Measurements from ENCODE around the gene SORL1-AS1.
"Not testable (repeated sequence)": the region's sequence is repeated elsewhere in the genome, so short reads cannot be mapped to it uniquely, and the experiment has no call there.

Gene SORL1-AS1

DNA sequence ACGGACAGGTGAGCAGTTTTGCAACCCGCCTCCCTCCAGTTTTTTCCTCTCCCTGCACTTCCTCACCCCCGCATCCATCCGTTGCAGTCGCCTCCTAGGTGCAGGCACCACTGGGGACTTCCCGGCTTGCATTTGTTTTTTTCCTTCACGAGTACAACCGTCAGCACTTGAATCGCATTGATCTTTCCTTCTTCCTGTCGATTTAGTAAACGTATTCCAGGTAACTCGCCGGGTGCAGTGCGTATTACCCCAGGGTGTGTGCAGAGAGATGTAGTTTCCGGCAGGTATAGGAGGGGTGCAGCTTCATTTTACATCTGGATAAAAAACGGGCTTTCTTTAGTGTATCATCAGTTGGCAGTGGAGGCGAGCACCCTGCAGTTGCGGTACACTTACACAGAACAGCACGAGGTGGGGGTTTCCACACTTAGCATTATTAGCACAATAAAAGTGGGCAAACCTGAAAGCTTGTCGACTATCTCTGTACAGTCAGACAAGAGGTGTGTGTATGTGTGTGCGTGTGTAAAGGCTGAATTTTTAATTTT lies at the start of gene SORL1-AS1:
TSS of gene SORL1-AS1 (minus strand) at position 359 of the 542 bp plus-strand sequence.
- peak; percentile 46 for DNase-seq

DNA sequence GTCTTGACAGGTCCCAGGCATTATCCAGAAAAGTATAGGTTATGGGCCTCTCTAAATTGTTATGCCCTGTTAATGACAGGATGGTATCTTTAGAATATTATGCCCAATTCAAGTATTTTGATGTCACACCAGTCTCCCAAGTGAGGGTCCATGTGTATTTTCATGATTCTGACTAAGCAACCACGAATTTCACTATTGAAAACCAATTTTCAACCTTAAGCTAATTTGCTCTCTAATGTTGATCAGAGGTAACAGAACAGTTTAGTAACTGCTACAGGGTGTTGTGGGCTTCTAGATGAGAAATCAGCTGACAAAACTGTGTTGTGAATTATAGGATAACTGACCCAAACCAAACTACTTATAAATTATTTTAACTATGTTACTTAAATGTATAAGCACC lies 48.0 kb upstream of the SORL1-AS1 start:
- no peak for DNase-seq

DNA sequence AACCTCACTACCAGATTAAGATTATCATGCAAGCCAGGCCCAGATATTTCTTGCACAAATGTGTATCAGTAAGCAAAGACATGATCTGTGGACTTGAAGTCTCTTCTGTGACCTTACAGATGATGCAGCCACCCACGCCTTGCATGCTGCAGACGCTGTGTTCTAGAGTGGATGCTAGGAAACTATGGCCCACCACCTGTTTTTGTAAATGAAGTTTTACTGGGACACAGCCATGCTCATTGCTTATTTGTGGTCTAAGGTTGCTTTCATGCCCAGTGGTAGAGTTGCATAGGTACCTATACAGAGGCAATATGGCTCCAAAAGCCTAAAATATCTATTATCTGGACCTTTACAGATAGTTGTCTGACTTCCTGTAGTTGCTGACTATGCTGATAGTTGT lies 47.5 kb upstream of the SORL1-AS1 start:
- DNase-seq: no peak

DNA sequence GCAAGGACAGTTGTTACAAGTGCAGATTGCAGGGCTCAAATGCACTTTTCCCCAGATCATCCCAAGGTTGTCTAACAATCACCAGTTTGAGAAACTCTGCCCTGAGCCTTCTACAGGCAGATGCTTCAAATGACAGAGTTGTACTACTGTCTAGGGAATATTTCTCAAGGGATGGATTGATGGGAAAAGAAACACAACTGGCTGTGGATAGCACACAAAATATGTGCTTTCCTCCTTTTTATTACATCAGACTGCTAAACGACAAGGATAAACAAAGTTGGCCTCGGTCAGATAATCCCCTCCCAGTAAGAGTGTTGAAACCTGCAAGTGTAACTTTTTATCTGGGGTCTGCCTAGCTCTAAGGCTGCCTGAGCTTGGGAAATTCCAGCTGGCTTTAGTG lies 46.6 kb upstream of the SORL1-AS1 start:
- no peak for DNase-seq

DNA sequence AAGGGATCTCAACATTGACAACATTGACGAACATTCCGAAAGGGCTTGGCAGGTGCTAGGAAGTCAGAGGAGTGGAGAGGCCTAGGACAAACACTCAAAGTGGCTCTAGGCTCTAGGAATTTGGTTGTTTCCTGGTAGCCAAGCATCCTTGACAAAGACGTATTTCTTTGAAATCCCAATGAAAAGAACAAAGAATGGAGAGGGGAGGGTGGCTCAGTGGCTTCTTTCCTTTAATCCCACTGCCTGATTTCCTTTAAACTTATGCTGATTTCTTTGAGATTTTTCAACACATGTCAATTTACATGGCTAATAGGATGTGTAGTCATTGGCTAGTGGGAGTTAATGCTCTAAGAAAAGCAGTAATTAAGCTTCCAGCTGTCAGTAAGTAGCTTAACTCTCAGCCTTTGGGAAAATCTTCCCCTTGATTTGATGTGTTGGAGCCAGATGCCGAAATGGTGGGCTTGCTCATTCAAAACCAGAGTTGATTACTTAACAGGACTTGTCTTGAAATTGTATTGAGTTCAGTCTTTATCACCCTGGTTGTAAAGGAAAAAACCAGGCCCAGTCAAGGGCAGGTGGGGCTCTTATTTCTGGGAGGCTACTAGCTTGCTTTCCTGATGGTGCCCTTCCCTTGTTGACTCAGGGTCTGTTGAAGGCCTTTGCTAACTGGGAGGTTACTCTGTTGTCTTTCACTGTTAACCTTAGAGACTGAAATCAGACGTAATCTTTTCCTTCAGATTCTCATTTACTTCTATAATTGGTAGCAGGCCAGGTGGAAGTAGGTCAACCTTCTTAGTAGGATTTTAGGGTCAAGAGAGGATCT lies 44.6 kb upstream of the SORL1-AS1 start:
- DNase-seq: no peak

DNA sequence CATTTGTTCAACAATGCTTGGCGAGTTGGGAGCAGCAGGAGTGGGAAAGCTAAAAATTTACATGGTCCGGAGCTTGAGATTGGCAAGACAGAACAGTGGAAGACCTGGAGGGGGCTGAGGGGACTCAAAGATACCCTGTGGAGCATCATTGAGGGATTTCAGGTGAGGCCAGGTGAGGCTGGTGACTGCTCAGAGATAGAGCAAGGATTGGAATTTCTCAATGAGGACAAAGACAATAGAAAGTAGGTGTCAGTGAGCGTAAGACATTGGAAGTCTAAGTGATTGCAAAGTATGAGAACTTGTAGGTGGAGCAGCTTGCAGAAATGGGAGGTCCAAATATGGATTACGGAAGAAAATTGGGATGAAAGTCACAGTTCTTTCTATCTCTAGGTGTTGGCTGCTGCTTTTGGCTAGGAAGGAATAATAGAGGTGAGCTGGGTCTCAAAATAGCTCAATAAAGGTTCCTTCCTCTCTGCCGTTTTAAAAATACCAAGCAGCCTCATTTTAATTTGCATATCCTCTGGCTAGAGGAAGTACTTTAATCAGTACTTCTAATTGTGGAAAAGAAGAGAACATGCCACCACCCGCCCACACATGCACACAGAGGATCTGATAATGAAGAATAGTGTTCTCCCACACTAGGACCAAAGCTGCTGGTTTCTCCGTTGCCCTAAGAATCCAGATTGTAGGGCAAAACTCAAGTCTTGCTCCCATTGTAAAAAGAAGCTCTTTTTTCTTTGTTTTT lies 41.8 kb upstream of the SORL1-AS1 start:
- peak; percentile 52 for DNase-seq

DNA sequence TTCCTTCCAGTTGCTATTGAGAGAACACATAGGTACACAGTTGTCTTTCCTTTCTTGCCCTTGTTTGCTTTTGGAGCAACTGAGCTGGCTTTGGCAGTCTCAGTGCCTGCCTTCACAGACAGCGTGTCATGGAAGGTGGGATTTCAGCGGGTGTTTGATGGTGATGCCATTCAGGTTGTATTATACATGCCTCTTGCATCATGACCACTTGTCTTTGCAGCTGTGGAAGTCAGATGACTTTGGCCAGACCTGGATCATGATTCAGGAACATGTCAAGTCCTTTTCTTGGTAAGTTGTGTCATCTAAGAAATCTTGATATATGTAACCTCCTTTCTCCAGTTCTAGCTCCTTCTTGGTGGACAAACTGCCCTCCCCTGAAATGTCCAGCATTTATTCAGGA lies 37.1 kb upstream of the SORL1-AS1 start:
- DNase-seq: no peak

DNA sequence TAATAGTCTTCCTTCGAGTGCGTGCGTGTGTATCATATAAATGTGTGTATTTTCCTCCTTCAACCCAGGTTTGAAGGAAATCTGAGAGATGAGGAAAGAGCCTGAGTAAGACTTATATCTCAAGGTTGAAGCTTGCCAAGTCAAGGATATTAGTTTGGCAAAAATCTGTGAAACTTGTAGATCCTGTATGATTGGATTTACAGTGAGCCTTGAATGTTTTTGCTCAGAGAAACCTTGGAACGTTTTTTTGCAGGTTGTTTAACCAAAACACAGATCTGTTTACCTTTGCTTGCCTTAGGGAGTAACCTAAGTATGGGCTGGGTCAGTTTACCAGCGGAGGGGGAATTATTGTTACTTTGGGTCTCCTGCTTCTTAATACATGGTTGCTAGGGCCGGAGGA lies 35.9 kb upstream of the SORL1-AS1 start:
- DNase-seq: no peak

DNA sequence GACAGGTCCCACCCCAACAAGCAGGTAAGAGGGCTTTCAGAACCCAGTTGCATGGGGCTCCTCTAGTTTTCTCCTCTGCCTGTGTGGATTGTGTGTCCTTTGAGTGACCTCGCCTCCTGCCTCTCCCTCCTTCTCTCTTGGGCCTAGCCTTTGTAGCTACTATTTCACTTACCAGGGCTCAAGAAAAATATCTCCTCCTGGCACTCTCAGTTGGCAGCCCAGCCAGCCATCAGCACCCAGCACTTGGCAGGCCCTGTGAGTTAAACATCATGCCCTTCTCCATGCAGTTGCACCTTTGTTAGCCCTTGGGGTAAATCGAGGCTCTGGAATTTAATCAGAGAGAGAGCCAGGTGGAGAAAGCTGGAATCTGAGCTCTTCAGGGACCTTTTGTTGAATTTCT lies 35.4 kb upstream of the SORL1-AS1 start:
- no peak for DNase-seq

DNA sequence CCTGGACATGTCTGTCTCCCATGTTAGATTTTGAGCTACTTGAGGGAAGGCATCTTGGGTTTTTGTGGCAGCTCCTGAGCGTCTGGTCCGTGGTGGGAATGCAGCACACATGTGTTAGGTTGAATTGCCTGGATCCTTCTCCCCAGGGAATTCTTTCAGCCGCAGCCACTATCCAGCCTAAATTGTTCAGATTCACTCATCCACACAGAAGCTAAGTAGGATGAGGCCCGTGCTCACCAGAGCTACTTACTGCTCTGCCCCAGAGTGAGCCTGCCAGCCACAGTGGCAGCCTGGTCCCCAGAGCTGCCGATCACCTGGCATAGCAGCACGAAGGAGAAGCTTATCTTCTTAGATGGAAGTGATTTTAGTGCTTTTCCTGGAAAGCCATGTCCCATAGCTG lies 34.4 kb upstream of the SORL1-AS1 start:
- DNase-seq: no peak

DNA sequence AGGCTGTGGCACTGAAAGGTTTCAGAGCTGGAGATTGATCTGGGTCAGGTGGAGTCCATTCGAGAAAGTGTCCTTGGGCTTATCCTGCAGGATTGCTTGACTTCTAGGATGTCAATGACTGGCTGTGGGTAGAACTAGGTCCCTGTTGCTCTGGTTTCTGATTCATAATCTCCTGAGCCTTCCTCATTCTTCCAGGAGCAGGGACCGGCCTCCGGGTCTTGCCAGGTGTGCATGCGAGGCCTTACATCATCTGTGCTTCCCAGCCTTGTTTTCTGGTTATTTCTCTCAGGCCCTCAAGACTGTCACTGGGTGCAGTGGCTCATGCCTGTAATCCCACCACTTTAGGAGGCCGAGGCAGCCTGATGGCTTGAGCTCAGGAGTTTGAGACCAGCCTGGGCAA lies 33.3 kb upstream of the SORL1-AS1 start:
- DNase-seq: no peak

DNA sequence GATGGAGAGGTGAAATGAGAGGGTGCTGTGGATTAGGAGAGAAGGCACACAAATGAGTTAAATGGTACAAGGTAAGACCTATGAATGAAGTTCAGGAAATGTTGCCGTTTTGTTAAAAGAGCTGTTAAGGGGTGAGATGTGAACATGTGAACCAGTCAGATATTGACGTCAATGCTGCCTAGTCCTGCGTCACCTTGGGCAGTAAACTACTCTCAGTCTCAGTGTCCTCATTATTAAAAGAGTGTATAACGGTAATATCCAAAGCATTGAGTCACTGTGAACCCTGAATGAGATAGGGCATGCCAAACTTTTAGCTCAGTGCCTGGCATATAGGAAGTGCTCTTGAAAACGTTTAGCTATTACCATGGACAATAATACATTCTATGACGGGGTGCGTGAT lies 32.4 kb upstream of the SORL1-AS1 start:
- DNase-seq: no peak

DNA sequence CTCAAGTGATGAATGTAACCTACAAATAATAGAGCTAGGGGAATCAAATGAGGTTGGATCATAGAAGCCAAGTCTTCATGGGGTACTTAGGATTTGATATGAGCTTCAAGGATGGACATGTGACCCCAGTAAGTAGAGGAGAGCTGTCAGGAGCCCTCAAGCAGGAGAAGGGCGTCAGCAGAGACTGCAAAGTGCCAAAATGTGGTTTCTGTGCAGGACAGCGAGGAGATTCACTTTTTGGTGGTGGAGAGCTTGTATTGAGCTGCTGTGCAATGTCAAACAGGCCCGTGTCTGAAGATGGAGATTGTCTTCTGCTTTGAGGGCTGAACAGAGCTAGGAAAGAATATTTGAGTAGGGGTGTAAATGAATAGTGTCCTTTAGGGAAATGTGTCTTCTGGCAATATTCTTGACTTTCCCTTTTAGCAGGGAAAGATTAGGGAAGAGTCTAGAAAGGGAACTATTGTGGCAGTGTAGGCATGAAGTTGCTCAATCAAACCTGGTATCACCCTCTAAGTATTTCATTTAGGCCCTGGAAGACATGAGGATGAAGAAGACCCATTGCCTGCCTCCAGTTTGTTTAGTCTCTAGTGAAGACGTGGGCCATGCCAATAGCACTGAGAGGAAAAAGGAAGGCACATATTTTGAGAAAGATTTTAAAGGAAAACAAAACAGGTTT lies 31.2 kb upstream of the SORL1-AS1 start:
- no peak for DNase-seq

DNA sequence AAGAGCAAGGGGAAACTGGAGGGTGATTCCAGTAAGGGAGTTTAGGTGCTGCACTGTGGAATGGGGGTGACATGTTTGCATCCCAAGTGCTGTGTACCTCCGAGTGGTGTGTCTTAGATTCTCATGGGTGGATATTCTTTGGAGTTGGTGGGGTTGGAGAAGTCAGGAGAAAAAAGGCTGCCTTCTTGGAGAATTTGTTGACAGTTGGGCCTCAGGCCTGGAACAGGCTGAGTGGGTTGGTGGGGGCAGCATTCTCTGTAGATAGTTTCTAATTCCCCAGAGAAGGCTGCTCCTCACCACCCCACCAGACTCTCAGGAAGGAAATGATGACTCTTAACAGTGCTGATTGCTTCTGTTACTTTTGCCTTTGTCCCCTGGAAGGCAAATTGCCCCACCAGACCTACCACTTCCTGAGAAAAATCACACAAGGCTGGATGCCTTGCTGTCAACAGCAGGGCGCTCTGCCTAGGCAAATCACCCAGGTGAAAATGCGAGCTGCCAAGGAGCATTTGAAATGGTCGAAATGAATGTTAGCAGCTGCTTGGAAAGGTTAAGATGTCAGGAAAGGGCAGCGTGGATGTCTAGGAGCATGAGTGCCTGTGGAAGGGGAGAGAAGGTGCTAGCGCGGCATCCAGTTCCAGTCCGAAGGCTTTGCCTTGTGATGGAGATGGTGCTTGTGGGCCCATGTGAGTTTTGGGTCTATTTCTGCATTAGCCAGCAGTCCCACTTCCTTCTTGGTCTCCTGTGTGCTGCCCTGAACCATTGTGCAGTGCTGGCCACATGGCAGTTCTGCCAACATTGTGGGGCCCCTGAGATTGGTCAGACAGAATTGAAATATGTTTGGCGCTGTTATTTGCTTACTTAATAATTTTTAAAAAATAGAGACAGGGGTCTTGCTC lies 29.7 kb upstream of the SORL1-AS1 start:
- DNase-seq: peak; percentile 43

DNA sequence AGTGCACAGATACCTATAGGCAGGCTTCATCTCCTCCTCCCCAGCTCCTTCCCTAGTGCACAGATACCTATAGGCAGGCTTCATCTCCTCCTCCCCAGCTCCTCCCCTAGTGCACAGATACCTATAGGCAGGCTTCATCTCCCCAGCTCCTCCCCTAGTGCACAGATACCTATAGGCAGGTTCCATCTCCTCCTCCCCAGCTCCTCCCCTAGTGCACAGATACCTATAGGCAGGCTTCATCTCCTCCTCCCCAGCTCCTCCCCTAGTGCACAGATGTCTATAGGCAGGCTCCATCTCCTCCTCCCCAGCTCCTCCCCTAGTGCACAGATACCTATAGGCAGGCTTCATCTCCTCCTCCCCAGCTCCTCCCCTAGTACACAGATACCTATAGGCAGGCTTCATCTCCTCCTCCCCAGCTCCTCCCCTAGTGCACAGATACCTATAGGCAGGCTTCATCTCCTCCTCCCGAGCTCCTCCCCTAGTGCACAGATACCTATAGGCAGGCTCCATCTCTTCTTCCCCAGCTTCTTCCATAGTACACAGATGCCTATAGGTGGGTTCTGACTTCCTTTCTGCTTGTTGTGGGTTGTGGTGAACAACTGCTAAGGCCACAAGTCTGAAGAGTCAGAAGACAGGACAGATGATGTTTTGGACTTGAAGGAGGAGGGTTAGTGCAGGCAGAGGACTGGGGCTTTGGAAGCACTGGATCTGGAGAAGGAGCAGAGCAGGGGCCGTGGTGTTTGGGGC lies 28.9 kb upstream of the SORL1-AS1 start:
- not testable (repeated sequence) for DNase-seq

DNA sequence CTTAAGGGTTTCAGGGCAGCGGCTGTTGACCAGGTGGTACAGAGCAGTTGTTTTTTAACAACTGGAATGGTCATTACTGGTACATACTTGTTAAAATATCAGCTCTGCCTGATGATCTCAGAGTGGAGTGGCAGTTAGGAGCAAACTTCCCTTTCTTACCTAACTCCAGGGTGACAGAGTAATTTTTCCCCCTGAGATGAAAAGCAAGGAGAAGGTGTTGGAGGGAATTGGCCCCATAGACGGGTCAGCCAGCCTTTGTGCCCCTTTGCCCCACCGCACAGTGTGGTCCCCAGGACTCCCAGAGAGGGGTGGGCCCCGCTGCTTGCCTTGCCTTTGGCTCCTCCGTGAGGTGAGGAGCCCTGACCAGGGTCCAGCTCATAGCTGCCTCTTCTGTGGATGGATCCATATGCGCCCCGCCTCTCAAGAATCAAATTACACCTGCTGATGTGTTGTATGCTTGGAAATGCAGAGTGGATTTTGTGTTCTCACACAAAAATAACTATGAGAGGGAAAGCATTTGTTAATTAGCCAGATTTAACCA lies 27.0 kb upstream of the SORL1-AS1 start:
- DNase-seq: no peak

DNA sequence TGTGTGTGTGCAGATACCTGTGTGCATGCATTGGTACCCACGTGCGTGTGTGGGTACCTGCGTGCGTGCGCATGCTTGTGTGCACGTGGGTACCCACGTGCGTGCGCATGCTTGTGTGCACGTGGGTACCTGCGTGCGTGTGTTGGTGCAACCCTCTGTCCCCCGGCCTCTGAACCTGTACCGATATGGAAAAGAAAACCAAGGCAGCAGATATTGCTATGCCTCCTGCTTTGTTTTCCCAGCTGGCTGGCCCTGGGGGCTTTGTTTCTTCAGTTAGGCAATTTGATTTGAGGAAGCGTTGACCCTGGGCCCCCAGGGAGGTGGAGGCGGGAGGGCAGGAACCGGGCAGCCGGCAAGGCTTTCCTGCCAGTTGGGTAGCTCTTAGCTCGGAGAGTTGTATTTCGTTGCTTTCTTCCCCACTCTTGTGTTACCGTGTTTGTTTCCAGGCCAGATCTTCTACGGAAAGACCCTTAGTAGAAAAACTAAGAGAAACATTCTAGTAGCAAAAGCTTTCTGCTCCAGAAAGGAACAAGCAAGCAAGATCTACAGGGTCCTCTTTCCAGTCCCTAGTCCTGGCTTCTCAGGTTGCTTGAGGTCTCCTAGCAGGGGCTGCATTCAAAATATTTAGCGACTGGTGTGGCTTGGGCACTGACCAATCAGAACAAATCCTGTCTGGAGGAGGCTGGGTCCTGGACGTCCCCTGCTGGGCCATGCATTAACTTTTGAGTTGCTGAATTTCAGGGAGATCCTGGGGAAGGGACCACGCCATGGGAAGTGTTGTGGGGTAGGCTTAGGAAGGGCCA lies 26.3 kb upstream of the SORL1-AS1 start:
- no peak for DNase-seq

DNA sequence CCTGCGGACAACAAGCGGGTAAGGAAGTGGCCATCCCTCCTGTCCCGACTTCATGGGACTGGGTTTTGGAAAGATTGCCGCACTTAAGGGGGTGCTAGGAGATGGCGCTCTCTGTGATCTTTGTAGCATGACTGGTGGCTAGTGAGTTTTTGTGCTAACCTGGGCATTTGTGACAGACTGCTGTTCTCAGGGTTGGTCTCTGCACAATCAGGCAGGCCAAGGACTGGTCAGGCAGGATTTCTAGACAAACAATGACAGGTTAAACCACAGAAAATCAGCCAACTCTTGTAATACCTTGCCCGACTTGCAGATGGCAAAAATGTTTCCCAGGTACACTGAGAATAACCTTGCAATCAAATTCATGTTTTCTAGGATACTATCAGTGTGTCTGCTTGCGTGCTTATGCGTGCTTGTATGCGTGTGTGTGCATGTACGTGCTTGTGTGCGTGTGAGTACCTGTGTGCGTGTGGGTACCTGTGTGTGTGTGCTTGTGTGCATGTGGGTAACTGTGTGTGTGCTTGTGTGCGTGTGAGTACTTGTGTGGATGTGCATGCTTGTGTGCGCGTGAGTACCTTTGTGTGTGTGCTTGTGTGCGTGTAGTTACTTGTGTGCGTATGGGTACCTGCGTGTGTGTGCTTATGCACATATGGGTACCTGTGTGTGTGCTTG lies 25.6 kb upstream of the SORL1-AS1 start:
- no peak for DNase-seq

DNA sequence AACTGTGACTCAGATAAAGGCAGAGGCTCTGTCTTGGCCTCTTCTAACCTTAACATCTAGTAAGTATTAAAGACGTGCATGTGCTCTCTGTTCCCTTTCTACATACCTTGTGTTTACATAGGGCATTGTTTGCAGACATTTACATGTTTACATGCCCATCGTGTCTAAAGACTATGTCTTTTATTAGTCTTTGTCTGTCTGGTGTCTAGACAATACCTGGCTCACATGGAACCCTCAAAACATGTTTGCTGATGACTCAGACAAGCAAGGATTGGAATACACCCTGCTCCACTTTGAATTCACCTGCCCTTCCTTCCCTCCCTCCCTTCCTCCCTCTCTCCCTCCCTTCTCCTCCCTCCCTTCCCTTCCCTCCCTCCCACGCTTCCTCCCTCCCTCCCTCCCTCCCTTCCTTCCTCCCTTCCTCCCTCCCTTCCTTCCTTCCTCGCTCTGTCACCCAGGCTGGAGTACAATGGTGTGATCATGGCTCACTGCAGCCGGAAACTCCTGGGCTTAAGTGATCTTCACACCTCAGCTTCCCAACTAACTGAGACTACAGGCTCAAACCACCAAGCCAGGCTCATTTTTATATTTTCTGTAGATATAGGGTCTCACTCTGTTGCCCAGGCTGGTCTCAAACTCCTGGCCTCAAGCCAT lies 23.7 kb upstream of the SORL1-AS1 start:
- no peak for DNase-seq

All from activated T-cell treated with anti-CD3 and anti-CD28 coated beads for 4 hours (primary cell).